Stimulated activated CD4-positive, alpha-beta T cell treated with anti-CD3 and anti-CD28 coated beads, TNF-alpha, amount 100 ng/mL, for 4 hours (primary cell): ENCODE data around the gene CARNS1.
A peak's percentile ranks its signal among the peaks of the same experiment; 100 is the strongest.
"Not testable (repeated sequence)": the region's sequence is repeated elsewhere in the genome, so short reads cannot be mapped to it uniquely, and the experiment has no call there.

Experiments used
- DNase-seq, 3 experiments: peaks; one replicate each; pipeline ENCODE4 v3.0.0-alpha.2; 2020; ENCODE audit warnings: low read depth in 3 of 3

CARNS1 gene

GRCh38 chr11:67396587-67397389, 18.7 kb upstream of the CARNS1 start:
- DNase-seq, result no peak

GRCh38 chr11:67397536-67397935, 17.9 kb upstream of the CARNS1 start:
- no peak for DNase-seq

DNA sequence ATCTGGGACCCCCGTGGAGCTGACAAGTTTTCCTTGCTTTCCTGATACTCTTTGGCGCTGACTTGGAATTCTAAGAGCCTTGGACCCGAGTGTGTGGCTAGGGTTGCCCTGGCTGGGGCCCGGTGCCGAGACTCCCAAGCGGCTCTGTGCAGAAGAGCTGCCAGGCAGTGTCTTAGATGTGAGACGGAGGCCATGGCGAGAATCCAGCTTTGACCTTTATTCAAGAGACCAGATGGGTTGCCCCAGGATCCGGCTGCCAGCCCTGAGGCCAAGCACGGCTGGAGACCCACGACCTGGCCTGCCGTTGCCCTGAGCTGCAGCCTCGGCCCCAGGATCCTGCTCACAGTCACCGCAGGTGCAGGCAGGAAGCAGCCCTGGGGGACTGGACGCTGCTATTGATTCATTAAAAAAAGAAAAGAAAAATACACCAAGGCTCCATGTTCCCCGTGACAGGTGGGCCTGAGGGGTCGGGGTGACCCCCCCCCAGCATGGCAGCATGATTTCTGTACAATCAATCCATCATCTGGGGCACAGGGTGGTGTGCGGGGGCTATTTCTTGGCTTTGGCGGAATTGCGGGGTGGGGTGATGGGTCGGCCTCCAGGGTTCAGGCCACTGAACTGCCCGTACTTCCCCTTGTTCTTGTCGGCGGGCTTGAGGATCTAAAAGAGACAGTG, 17.4 kb upstream of the CARNS1 start:
- DNase-seq, result no peak

GRCh38 chr11:67398661-67399563, 16.6 kb upstream of the CARNS1 start:
- DNase-seq, result no peak

DNA sequence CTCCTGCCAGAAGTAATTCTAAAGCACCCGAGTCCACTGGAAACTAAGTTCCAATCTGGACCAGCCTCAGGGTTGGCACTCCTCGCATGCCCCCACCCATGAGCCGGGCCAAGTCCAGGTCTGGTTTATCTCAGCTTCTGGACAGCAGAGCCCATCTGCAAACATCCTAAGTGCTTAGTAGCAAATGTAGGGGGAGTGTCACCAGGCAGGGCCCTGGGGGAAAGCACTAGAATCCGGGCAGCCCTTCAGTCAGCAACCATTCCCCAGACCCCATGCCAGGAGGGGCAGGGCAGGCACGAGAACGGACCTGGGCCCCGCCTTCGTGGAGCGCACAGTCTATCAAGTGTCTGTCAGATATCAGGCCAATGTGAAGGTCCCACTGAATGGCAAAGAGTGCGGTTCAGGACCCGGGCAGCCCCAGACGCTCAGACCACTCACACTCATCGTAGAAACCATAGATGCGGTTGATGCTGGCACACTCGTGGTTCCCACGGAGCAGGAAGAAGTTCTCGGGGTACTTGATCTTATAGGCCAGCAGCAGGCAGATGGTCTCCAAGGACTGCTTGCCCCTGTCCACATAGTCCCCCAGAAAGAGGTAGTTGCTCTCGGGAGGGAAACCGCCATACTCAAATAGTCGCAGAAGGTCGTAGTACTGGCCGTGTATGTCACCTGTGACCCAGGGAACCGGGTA, 15.1 kb upstream of the CARNS1 start:
- DNase-seq, result no peak

DNA sequence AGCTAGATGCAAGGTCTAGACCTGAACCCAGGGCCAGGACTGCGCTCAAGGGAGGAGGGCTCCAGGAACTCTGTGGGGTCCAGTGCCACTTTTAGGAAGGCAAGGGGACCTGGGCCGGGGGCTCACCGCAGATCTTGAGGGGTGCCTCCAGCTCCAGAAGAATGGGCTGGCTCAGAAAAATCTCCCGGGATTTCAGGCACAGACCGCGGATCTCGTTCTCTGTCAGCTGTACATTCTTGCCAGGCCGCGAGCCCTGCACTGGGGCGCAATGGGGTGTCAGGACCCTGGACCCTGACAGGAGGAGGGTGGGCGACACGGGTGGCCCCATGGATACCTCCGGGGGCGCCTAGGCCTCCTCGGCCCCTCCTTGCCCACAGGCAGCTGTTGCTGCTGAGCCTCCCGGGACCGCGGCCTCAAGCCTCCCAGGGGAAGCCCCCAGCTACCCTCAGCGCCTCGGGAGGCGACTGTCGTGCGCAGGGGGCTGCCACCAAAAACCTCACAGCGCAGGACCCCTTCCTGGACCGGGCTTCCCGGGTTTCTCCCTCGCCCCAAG, 14.5 kb upstream of the CARNS1 start:
- DNase-seq, result no peak

GRCh38 chr11:67401495-67402191, 13.8 kb upstream of the CARNS1 start, which contains the start of gene PPP1CA:
TSS of gene PPP1CA (minus strand) at chr11:67401858. CDS start at chr11:67401782, 76 bp downstream.
- peak; percentile 85 to 90 (median 89) for DNase-seq

DNA sequence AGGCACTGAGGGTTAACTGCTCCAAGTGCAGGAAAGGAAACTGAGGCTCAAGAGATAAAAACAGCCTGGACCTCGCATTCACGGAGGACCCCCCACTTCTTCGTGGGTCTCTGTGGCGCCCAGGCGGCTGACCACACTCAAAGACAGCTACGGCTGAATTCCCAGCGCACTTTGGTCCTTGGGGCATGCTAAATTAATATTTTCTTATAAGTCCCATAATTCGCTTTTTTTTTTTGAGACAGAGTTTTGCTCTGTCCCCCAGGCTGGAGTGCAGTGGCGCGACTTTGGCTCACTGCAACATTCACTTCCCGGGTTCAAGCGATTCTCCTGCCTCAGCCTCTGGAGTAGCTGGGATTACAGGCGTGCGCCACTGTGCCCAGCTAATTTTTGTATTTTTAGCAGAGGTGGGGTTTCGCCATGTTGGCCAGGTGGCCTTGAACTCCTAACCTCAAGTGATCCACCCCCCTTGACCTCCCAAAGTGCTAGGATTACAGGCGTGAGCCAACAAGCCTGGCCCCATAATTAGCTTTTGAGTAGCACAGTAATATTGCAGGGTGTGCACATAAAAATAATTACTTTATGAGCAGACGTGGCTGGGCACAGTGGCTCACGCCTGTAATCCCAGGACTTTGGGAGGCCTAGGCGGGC, 13.2 kb upstream of the CARNS1 start:
- not testable (repeated sequence) for DNase-seq

DNA sequence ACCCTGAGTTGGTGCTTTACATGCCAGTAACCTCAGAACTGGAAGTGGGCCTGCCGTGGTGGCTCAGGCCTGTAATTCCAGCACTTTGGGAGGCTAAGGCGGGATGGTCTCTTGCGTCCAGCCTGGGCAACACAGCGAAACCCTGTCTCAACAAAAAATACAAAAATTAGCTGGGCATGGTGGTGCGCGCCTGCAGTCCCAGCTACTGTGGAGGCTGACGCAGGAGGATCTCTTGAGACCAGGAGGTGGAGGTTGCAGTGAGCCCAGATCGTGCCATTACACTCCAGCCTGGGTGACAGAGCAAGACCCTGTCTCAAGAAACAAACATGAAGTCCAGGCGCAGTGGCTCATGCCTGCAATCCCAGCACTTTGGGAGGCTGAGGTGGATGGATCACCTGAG, 12.4 kb upstream of the CARNS1 start:
- DNase-seq, result not testable (repeated sequence)

GRCh38 chr11:67404515-67405195, 10.8 kb upstream of the CARNS1 start:
- DNase-seq, result no peak

DNA sequence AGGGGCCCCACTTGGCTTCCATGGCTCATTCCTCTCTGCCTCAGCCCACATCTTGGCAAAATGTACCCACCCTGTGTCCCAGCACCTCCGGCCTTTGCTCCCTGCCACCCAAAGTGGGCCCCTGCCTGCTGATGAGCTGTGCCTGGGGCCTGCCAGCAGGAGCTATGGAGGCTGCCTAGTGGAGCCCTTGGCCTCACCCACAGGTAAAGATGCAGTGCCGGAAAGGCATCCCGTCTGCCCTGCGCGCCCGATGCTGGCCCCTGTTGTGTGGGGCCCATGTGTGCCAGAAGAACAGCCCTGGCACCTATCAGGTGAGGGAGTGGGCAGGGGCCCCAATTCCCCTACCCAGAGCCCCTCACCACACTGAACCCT, 10.3 kb upstream of the CARNS1 start:
- DNase-seq, result no peak

- DNase-seq, result no peak
These were observed 9.7 kb upstream of the CARNS1 start for GRCh38 chr11:67405688-67406339.

- no peak for DNase-seq
These were observed 9.0 kb upstream of the CARNS1 start for GRCh38 chr11:67406420-67406968.

DNA sequence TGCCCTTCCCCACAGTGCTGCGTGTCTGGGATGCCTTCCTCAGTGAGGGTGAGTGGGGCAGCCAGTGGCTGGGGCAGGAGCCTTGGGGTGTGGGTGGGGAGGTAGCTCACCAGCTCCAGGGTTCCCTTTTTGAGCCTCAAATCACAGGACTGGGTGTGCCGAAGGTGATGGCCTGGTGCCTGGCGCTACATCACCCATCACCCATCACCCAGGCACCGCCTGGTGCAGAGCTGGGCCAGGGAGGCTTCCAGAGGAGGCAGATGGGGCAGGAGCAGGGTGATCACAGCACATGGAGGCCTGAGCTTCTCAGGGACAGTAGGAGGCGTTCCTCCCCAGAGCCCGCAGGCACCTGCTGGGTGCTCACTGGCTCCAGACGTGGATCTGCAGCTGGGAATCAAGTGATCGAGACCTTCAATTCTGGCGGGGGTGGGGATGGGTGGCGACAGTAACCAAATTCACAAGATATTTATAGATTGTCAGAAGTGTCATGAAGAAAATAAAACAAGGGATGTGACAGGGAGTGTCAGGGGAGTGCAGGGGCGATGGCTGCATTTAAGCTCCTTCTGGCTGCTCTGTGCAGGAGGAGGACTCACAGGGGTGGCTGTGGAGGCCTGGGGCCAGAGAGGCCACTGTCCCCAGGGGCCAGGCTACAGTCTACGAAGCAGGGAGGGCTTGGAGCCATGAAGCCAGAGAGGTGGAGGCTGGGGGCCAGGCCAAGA, 8.3 kb upstream of the CARNS1 start:
- no peak for DNase-seq

GRCh38 chr11:67407688-67408163, 7.8 kb upstream of the CARNS1 start:
- DNase-seq, result no peak

DNA sequence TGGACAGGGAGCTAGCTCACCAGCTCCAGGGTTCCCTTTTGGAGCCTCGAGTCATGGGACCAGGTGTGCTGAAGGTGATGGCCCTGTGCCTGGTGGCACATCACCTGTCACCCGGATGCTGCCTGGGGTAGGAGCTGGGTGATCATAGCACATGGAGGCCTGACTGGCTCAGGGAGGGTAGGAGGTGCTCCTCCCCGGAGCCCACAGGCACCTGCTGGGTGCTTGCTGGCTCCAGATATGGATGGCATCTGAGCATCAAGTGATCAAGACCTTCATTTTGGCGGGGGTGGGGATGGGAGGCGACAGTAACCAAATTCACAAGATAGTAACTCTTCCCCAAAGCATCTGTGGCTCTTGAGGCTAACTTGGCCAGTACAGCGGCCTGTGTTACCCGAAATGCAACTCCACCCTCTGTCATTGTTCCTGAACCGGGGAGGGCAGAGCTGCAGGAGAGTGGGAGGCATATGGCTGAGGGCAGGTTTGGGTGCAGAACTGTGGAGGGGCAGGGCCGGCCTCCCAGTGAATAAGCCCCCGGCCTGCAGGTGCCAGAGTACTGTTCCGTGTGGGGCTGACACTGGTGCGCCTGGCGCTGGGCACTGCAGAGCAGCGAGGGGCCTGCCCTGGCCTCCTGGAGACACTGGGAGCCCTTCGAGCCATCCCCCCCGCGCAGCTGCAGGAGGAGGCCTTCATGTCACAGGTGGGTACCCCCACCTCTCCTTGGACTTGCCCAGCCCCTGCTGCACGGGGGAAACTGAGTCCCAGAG, 6.9 kb upstream of the CARNS1 start:
- no peak for DNase-seq

DNA sequence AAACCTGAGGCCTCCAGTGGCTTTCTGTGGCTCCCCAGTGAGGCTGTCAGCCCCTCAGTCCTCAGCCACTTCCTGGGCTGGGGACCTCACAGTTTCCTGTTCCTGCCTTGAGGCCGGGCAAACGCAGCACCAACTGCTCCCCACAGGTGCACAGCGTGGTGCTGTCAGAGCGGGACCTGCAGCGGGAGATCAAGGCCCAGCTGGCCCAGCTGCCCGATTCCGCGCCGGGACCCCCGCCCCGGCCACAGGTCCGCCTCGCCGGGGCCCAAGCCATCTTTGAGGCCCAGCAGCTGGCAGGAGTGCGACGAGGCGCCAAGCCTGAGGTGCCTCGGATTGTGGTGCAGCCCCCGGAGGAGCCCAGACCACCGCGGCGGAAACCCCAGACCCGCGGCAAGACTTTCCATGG, 6.2 kb upstream of the CARNS1 start:
- no peak for DNase-seq
